Limb (tissue), 2 donors: Measurements from ENCODE around the gene RAB39B.

ENCODE experiments used
- DNase-seq, 2 donors: peaks; one replicate each; pipeline ENCODE4 v3.0.0-alpha.2; 2016; ENCODE audit errors: extremely low spot score in 2 of 2

The RAB39B gene

DNA sequence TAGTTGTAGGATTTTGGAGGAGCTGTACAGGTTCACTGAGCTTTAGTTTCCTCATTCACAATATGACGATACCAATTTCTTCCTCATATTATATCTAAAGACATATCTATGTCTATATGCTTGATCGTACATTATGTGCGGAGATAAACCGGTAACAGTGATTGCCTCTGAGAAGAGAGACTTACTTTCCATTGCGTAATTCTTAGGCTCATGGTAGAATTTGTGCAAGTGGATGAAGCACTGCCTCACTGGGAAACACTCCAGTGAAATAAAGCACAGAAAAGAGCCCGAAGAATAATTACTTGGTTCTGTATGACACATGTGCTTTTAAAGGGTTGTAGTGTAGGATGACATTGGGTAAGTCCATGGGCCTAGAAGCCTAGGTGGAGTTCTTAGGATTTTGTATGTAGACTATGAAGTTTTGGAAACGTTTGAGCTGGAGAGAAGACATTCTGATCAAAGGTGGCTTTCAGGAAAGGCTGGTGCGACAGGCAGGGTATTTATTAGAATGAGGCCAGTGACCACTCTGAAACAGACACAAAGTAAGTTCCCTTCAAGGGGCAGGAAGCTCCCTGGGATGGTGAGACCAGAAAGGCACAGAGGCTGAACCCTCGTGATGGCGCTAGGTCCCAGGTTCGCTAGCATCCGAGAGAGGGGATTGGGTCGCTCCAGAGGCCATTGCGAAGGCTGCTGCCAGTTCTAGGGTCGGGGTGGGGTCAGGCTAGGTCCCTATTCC, 48.7 kb downstream of the RAB39B start:
- no peak for DNase-seq

DNA sequence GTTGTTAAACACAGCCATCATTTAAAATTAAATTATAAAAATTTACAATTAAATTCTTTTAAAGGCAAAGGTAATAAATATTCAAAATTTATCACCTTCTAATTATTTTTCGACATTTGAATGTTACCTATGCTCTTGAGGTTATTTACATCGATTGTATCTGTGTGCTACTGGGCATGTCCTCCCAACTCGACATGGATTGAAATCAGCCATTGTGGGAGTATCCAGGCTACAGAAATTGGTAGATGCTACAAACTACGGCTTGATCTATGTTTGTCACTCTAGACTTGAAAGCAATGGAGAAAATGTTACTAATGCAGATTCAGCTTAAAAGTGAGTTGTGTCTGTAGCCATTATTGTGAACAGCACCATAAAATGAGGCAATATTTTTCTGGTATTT, 50.6 kb downstream of the RAB39B start:
- DNase-seq, result no peak

DNA sequence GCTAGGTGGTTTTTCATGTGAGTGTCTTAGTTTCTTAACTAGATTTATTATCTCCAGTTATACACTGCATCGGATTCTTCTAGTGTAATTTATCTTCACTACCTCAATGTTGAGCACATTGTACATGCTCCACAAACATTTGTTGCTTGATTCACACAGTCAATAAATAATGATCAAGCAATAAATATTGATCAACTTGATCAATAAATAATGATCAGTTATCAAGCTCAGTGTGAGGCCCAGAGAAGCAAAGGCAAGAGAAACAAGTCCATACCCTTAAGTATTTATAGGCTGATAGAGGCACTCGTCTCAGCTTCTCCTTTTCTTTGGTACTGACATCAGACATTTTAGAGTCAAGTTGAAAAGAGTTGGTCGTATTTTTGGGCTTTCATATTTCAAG, 53.1 kb downstream of the RAB39B start:
- DNase-seq, result no peak
